Ishikawa (cell line): ENCODE data around the gene NPAS4.

Experiments used
- CEBPB ChIP-seq: IDR thresholded peaks from 2 replicates; pipeline ENCODE4 v1.6.1; 2012
- CREB1 ChIP-seq: IDR thresholded peaks from 2 replicates; pipeline ENCODE4 v1.6.1; 2012; ENCODE audit warnings: low read depth
- EGR1 ChIP-seq: IDR thresholded peaks from 2 replicates; pipeline ENCODE4 v1.6.1; 2012
- EP300 ChIP-seq: IDR thresholded peaks from 2 replicates; pipeline ENCODE4 v1.6.1; 2012; ENCODE audit warnings: borderline replicate concordance
- FOXM1 ChIP-seq: IDR thresholded peaks from 2 replicates; pipeline ENCODE4 v1.6.1; 2012; ENCODE audit warnings: low read depth, borderline replicate concordance
- NFIC ChIP-seq: IDR thresholded peaks from 2 replicates; pipeline ENCODE4 v1.6.1; 2012
- RAD21 ChIP-seq: IDR thresholded peaks from 2 replicates; pipeline ENCODE4 v1.6.1; 2012; ENCODE audit warnings: low read depth
- TAF1 ChIP-seq: IDR thresholded peaks from 2 replicates; pipeline ENCODE4 v1.6.1; 2012; ENCODE audit warnings: low read depth, mild to moderate bottlenecking
- TCF12 ChIP-seq: IDR thresholded peaks from 2 replicates; pipeline ENCODE4 v1.6.1; 2012; ENCODE audit warnings: low read depth
- TEAD4 ChIP-seq: IDR thresholded peaks from 2 replicates; pipeline ENCODE4 v1.6.1; 2012
- YY1 ChIP-seq: IDR thresholded peaks from 2 replicates; pipeline ENCODE4 v1.6.1; 2012; ENCODE audit warnings: low read depth
- ZBTB7A ChIP-seq: IDR thresholded peaks from 2 replicates; pipeline ENCODE4 v1.6.1; 2012; ENCODE audit warnings: low read depth
- TF ChIP-seq, protein P1 (sequence below): IDR thresholded peaks from 2 replicates; pipeline ENCODE4 v1.6.1; 2012
- TF ChIP-seq, protein P2 (sequence below): IDR thresholded peaks from 2 replicates; pipeline ENCODE4 v1.6.1; 2012; ENCODE audit warnings: low read depth, mild to moderate bottlenecking
- TF ChIP-seq, protein P3 (sequence below): IDR thresholded peaks from 2 replicates; pipeline ENCODE4 v1.6.1; 2012

NPAS4 gene

DNA sequence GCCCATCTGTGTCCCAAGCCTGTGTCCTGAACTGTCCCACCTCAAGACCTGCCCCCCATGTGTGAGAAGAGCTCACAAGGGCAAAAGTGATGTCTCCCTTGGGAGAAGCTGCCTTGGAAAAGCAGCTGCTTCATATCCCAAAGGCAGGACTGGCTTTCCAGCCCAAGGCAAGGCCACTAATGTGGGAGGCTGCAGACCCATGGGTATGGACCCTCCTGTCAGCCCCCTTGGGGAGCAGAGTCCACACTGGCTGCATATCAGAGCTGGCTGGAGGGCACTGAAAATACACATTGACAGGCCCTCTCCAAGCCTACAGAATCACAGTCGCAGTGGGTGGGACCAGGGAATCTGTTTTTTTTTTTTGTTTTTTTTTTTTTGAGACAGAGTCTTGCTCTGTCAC, 48.6 kb downstream of the NPAS4 start:
- TF ChIP-seq YY1 (no peak), CEBPB (no peak), RAD21 (no peak), CREB1 (no peak), TCF12 (no peak), EGR1 (no peak), FOXM1 (no peak), TAF1 (no peak), EP300 (no peak), TEAD4 (no peak), ZBTB7A (no peak), NFIC (no peak)
- TF ChIP-seq, protein P1, sequence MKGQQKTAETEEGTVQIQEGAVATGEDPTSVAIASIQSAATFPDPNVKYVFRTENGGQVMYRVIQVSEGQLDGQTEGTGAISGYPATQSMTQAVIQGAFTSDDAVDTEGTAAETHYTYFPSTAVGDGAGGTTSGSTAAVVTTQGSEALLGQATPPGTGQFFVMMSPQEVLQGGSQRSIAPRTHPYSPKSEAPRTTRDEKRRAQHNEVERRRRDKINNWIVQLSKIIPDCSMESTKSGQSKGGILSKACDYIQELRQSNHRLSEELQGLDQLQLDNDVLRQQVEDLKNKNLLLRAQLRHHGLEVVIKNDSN: no peak
- TF ChIP-seq, protein P2, sequence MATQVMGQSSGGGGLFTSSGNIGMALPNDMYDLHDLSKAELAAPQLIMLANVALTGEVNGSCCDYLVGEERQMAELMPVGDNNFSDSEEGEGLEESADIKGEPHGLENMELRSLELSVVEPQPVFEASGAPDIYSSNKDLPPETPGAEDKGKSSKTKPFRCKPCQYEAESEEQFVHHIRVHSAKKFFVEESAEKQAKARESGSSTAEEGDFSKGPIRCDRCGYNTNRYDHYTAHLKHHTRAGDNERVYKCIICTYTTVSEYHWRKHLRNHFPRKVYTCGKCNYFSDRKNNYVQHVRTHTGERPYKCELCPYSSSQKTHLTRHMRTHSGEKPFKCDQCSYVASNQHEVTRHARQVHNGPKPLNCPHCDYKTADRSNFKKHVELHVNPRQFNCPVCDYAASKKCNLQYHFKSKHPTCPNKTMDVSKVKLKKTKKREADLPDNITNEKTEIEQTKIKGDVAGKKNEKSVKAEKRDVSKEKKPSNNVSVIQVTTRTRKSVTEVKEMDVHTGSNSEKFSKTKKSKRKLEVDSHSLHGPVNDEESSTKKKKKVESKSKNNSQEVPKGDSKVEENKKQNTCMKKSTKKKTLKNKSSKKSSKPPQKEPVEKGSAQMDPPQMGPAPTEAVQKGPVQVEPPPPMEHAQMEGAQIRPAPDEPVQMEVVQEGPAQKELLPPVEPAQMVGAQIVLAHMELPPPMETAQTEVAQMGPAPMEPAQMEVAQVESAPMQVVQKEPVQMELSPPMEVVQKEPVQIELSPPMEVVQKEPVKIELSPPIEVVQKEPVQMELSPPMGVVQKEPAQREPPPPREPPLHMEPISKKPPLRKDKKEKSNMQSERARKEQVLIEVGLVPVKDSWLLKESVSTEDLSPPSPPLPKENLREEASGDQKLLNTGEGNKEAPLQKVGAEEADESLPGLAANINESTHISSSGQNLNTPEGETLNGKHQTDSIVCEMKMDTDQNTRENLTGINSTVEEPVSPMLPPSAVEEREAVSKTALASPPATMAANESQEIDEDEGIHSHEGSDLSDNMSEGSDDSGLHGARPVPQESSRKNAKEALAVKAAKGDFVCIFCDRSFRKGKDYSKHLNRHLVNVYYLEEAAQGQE: no peak
- TF ChIP-seq, protein P3, sequence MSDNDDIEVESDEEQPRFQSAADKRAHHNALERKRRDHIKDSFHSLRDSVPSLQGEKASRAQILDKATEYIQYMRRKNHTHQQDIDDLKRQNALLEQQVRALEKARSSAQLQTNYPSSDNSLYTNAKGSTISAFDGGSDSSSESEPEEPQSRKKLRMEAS: no peak

DNA sequence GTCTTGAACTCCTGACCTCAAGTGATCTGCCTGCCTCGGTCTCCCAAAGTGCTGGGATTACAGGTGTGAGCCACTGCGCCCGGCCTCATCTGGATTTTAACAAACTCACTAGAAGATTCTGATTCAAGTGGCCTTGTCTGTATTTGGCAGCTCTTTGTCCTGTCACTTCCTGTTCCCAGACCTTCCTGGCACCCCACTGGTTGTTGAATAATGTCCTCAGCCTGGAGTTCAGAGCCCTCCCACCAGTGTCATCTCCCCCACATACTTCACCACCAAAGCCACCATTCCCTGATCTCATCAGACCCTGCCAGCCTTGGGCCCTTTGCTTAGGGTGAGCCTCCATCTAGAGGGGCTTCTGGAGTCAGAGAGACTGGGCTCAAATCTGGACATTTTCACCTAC, 49.2 kb downstream of the NPAS4 start:
- TF ChIP-seq NFIC: no peak
- no peak for TF ChIP-seq TEAD4
- no peak for TF ChIP-seq YY1
- TF ChIP-seq, protein P1: no peak
- TF ChIP-seq EGR1: no peak
- no peak for TF ChIP-seq TAF1
- no peak for TF ChIP-seq CREB1
- no peak for TF ChIP-seq ZBTB7A
- no peak for TF ChIP-seq FOXM1
- no peak for TF ChIP-seq TCF12

DNA sequence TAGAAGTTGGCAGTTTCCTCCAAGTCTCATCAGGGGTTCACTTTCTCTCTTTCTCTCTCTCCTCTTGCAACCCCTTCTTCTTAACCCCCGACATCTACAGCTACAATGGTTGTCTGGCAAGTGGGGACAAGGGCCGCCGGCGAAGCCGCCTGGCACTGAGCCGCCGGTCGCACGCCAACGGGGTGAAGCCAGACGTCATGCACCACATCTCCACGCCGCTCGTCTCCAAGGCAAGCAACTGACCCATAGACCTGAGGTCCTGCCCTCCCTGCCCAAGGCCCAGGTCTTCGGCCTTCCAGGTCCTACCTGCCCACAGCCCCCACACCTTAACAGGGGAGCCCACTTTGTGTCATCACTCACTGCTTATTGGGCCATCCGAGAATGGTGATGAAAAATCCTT, 50.3 kb downstream of the NPAS4 start:
- TF ChIP-seq, protein P2: no peak
- TF ChIP-seq RAD21: no peak
- TF ChIP-seq, protein P1: no peak
- TF ChIP-seq EGR1: no peak
- no peak for TF ChIP-seq CREB1
- TF ChIP-seq FOXM1: no peak
- TF ChIP-seq ZBTB7A: no peak
- TF ChIP-seq TCF12: no peak
- TF ChIP-seq TEAD4: no peak
- TF ChIP-seq YY1: no peak
- TF ChIP-seq, protein P3: no peak
- no peak for TF ChIP-seq EP300
- no peak for TF ChIP-seq TAF1

DNA sequence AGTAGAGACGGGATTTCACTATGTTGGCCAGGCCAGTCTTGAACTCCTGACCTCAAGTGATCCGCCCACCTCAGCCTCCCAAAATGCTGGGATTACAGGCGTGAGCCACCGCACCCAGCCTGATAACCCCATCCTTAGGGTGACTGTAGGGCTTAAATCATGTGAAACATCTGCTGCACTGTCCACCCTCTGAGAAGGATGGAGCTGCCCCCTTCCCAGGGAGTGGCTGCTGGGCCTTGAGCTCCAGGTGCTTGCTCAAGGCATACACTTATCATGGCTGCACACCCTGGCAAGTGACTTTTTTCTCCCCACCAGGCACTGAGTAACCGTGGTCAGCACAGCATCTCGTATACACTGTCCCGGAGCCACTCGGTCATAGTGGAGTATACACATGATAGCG, 51.2 kb downstream of the NPAS4 start:
- no peak for TF ChIP-seq FOXM1
- no peak for TF ChIP-seq NFIC
- no peak for TF ChIP-seq RAD21
- TF ChIP-seq TCF12: no peak
- TF ChIP-seq, protein P1: no peak
- TF ChIP-seq CREB1: no peak
- TF ChIP-seq CEBPB: no peak
- TF ChIP-seq, protein P3: no peak
- no peak for TF ChIP-seq EGR1
- TF ChIP-seq TEAD4: no peak
- TF ChIP-seq ZBTB7A: no peak
- no peak for TF ChIP-seq EP300
- no peak for TF ChIP-seq TAF1

DNA sequence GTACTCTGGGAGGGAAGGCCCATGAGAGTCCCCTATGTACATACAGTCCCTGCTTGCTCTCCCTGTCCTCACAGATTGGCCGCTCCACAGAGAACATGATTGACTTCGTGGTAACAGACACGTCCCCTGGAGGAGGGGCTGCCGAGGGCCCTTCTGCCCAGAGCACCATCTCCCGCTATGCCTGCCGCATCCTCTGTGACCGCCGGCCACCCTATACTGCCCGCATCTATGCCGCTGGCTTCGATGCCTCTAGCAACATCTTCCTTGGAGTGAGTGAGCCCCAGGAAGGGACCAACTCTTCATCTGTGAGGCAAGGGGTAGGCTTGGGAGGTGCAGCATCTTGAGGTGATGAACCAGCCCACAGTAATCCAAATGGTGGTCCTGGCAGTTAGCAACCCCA, 52.3 kb downstream of the NPAS4 start:
- TF ChIP-seq EP300: no peak
- TF ChIP-seq EGR1: no peak
- TF ChIP-seq TEAD4: no peak
- no peak for TF ChIP-seq CEBPB
- TF ChIP-seq, protein P3: no peak
- TF ChIP-seq, protein P2: no peak
- no peak for TF ChIP-seq ZBTB7A
- TF ChIP-seq TCF12: no peak
- no peak for TF ChIP-seq FOXM1
- no peak for TF ChIP-seq RAD21
- no peak for TF ChIP-seq CREB1
